Calu3 (cell line): Measurements from ENCODE around the gene MYO1C. TPM values are rescaled to one million over a fixed set of nuclear protein-coding genes. Genes with fewer than 3 reads are reported as not detected.
A peak's percentile ranks its signal among the peaks of the same experiment; 100 is the strongest.

Experiments
- BruUV-seq: library from RNA; stranded (reverse); fragments of 400-500 nt; replicated peaks from 2 replicates; lab custom pipeline; 2021; lab: Mats Ljungman, UMichigan
- CTCF ChIA-PET: fragments of 300-600 bp; sonication (Branson Sonifier 250); formaldehyde crosslinking; loops from one replicate; lab custom pipeline; 2022; ENCODE audit warnings: antibody characterized with exemption; lab: Charles Lee
- DNase-seq: peaks from one replicate; pipeline ENCODE4 v3.0.0; 2022
- H3K27ac Mint-ChIP-seq: one replicate; pipeline ENCODE4 v1.8.0; 2022; ENCODE audit warnings: mixed read lengths; ENCODE audit not compliant: unreplicated experiment
- H3K27me3 Mint-ChIP-seq: one replicate; pipeline ENCODE4 v1.8.0; 2022; ENCODE audit warnings: mixed read lengths; ENCODE audit not compliant: unreplicated experiment
- H3K36me3 Mint-ChIP-seq: one replicate; pipeline ENCODE4 v1.8.0; 2022; ENCODE audit warnings: mild to moderate bottlenecking, moderate library complexity, mixed read lengths; ENCODE audit not compliant: insufficient read depth, unreplicated experiment
- H3K4me1 Mint-ChIP-seq: one replicate; pipeline ENCODE4 v1.8.0; 2022; ENCODE audit warnings: mild to moderate bottlenecking, low read depth, mixed read lengths; ENCODE audit not compliant: unreplicated experiment
- H3K4me3 Mint-ChIP-seq: one replicate; pipeline ENCODE4 v1.8.0; 2022; ENCODE audit warnings: mild to moderate bottlenecking, low read depth, moderate library complexity, mixed read lengths; ENCODE audit not compliant: unreplicated experiment
- H3K9me3 Mint-ChIP-seq: one replicate; pipeline ENCODE4 v1.8.0; 2022; ENCODE audit warnings: low read depth, mixed read lengths; ENCODE audit not compliant: unreplicated experiment
- CTCF ChIP-seq: fragments of 200-600 bp; IDR thresholded peaks from one replicate; pipeline ENCODE4 v1.8.0; 2022; ENCODE audit warnings: antibody characterized with exemption; ENCODE audit not compliant: unreplicated experiment
- intact Hi-C: fragments of 100-400 bp; cut with micrococcal nuclease; formaldehyde crosslinking; loops from one replicate; pipeline ENCODE4 v1.10.0; 2022; ENCODE audit not compliant: unreplicated experiment
- total RNA-seq: library from RNA; stranded (reverse); gene quantifications from 2 replicates; pipeline ENCODE4 v1.2.3, GENCODE V29; 2022

The MYO1C gene
- total RNA-seq, 1 experiment from 2014 or later: 117 TPM

- BruUV-seq: no TSS peak
- Mint-ChIP-seq H3K9me3 (no peaks in the 10 kb centered on the region), H3K36me3 (peaks cover 7% of the 10 kb centered on the region), H3K27ac (no peak overlapping the region), H3K27me3 (no peaks in the 10 kb centered on the region), H3K4me3 (no peak overlapping the region), H3K4me1 (no peaks in the 10 kb centered on the region)
- no peak for DNase-seq
- no peak for TF ChIP-seq CTCF
- CTCF ChIA-PET: no interaction called here
- intact Hi-C loops: no loop called here
Measured at GRCh38 chr17:1442187-1442586, 50.3 kb downstream of the MYO1C start.

GRCh38 chr17:1440921-1441320, 51.6 kb downstream of the MYO1C start:
- Mint-ChIP-seq H3K4me1 (no peaks in the 10 kb centered on the region), H3K36me3 (peaks cover 12% of the 10 kb centered on the region), H3K27me3 (no peaks in the 10 kb centered on the region), H3K9me3 (no peaks in the 10 kb centered on the region), H3K27ac (no peak overlapping the region), H3K4me3 (no peak overlapping the region)
- intact Hi-C loops: no loop called here
- CTCF ChIA-PET: interaction anchor here (1.0 kb wide), 1 partner anchor 10 kb away, joined by 3 read pairs; no protein-coding TSS in a partner anchor
- no TSS peak for BruUV-seq
- TF ChIP-seq CTCF: no peak
- no peak for DNase-seq

GRCh38 chr17:1438593-1439083, 53.8 kb downstream of the MYO1C start:
- TF ChIP-seq CTCF: no peak
- no peak for DNase-seq
- H3K27ac Mint-ChIP-seq: no peak overlapping the region
- peaks cover 12% of the 10 kb centered on the region for H3K36me3 Mint-ChIP-seq
- no TSS peak for BruUV-seq
- H3K4me3 Mint-ChIP-seq: no peak overlapping the region
- no peaks in the 10 kb centered on the region for H3K4me1 Mint-ChIP-seq
- intact Hi-C loops: no loop called here
- CTCF ChIA-PET: interaction anchor here (0.6 kb wide), 1 partner anchor 14 kb away, joined by 4 read pairs; no protein-coding TSS in a partner anchor
- H3K9me3 Mint-ChIP-seq: no peaks in the 10 kb centered on the region
- no peaks in the 10 kb centered on the region for H3K27me3 Mint-ChIP-seq

GRCh38 chr17:1435326-1435725, 57.2 kb downstream of the MYO1C start:
- H3K4me1 Mint-ChIP-seq: no peaks in the 10 kb centered on the region
- intact Hi-C loops: no loop called here
- no peak overlapping the region for H3K27ac Mint-ChIP-seq
- CTCF ChIA-PET: interaction anchor here (0.6 kb wide), 1 partner anchor 98 kb away, joined by 5 read pairs; no protein-coding TSS in a partner anchor
- no peaks in the 10 kb centered on the region for H3K27me3 Mint-ChIP-seq
- peaks cover 31% of the 10 kb centered on the region for H3K36me3 Mint-ChIP-seq
- H3K9me3 Mint-ChIP-seq: no peaks in the 10 kb centered on the region
- no peak overlapping the region for H3K4me3 Mint-ChIP-seq
- no peak for DNase-seq
- BruUV-seq: TSS peak; percentile 19
- no peak for TF ChIP-seq CTCF
